GM19240 (cell line): ENCODE results near the gene WDPCP.

Source experiments
- DNase-seq: peaks from one replicate; pipeline ENCODE4 v3.0.0; 2011; ENCODE audit warnings: low spot score; ENCODE audit not compliant: insufficient read length

Gene WDPCP

GRCh38 chr2:63545023-63545422, 43.3 kb downstream of the WDPCP start:
- DNase-seq = no peak

GRCh38 chr2:63544017-63544627, 44.2 kb downstream of the WDPCP start:
- no peak for DNase-seq

- DNase-seq = no peak
Measured at GRCh38 chr2:63539416-63540162, 48.7 kb downstream of the WDPCP start.

GRCh38 chr2:63538390-63538789, 49.9 kb downstream of the WDPCP start:
- no peak for DNase-seq

- DNase-seq = no peak
Measured at GRCh38 chr2:63537306-63537705, 51.0 kb downstream of the WDPCP start.

- DNase-seq = no peak
Measured at GRCh38 chr2:63530704-63531279, 57.5 kb downstream of the WDPCP start.

- no peak for DNase-seq
Measured at GRCh38 chr2:63525905-63526304, 62.4 kb downstream of the WDPCP start.

GRCh38 chr2:63522950-63523349, 65.3 kb downstream of the WDPCP start:
- no peak for DNase-seq

GRCh38 chr2:63520793-63521192, 67.5 kb downstream of the WDPCP start:
- DNase-seq = no peak

GRCh38 chr2:63514781-63515180, 73.5 kb downstream of the WDPCP start:
- no peak for DNase-seq

- DNase-seq = no peak
Measured at GRCh38 chr2:63514237-63514716, 74.0 kb downstream of the WDPCP start.

- DNase-seq = no peak
Measured at GRCh38 chr2:63506320-63506719, 82.0 kb downstream of the WDPCP start.

- DNase-seq = no peak
Measured at GRCh38 chr2:63503818-63504217, 84.5 kb downstream of the WDPCP start.

- no peak for DNase-seq
Measured at GRCh38 chr2:63500398-63500797, 87.9 kb downstream of the WDPCP start.

- no peak for DNase-seq
Measured at GRCh38 chr2:63497576-63497975, 90.7 kb downstream of the WDPCP start.

- DNase-seq = no peak
Measured at GRCh38 chr2:63494968-63495367, 93.3 kb downstream of the WDPCP start.

GRCh38 chr2:63494100-63494499, 94.2 kb downstream of the WDPCP start:
- no peak for DNase-seq

- DNase-seq = no peak
Measured at GRCh38 chr2:63488118-63488713, 100.1 kb downstream of the WDPCP start.

GRCh38 chr2:63486861-63487290, 101.4 kb downstream of the WDPCP start:
- DNase-seq = no peak

- DNase-seq = no peak
Measured at GRCh38 chr2:63484901-63485300, 103.4 kb downstream of the WDPCP start.

GRCh38 chr2:63484481-63484880, 103.8 kb downstream of the WDPCP start:
- DNase-seq = no peak

- DNase-seq = no peak
Measured at GRCh38 chr2:63477686-63478085, 110.6 kb downstream of the WDPCP start.
